HG03439 (cell line): ENCODE measurements around the gene KHK.
"Not testable (repeated sequence)": the region's sequence is repeated elsewhere in the genome, so short reads cannot be mapped to it uniquely, and the experiment has no call there.

Source experiments
- ATAC-seq: cut with Tn5 transposase; IDR thresholded peaks from one replicate; pipeline ENCODE4 v1.9.1; 2021; ENCODE audit warnings: mild to moderate bottlenecking, moderate library complexity; ENCODE audit not compliant: unreplicated experiment

Gene KHK

GRCh38 chr2:27095745-27096651, 9.4 kb downstream of the KHK start:
- no peak for ATAC-seq

- no peak for ATAC-seq
Observed at GRCh38 chr2:27096748-27097297, 10.3 kb downstream of the KHK start.

- no peak for ATAC-seq
Observed at GRCh38 chr2:27097341-27097740, 10.8 kb downstream of the KHK start.

GRCh38 chr2:27099334-27099955, 12.9 kb downstream of the KHK start:
- no peak for ATAC-seq

- ATAC-seq, result no peak
Observed at GRCh38 chr2:27100036-27100435, 13.5 kb downstream of the KHK start.

GRCh38 chr2:27102329-27102728, 15.8 kb downstream of the KHK start:
- ATAC-seq, result no peak

- no peak for ATAC-seq
Observed at GRCh38 chr2:27105981-27106380, 19.4 kb downstream of the KHK start.

- no peak for ATAC-seq
Observed at GRCh38 chr2:27108221-27108620, 21.6 kb downstream of the KHK start.

- no peak for ATAC-seq
Observed at GRCh38 chr2:27109083-27109482, 22.5 kb downstream of the KHK start.

- not testable (repeated sequence) for ATAC-seq
Observed at GRCh38 chr2:27110603-27111352, 24.2 kb downstream of the KHK start.

GRCh38 chr2:27111392-27112078, 25.0 kb downstream of the KHK start:
- ATAC-seq, result not testable (repeated sequence)

- ATAC-seq, result no peak
Observed at GRCh38 chr2:27115519-27115918, 28.9 kb downstream of the KHK start.

GRCh38 chr2:27117995-27118524, 31.5 kb downstream of the KHK start:
- ATAC-seq, result no peak

GRCh38 chr2:27118525-27119329, 32.2 kb downstream of the KHK start, which contains the start of gene CGREF1:
TSS of gene CGREF1 (minus strand) at chr2:27119128. CDS start at chr2:27104366, 14,762 bp downstream.
- ATAC-seq, result no peak

- not testable (repeated sequence) for ATAC-seq
Observed at GRCh38 chr2:27119330-27119670, 32.7 kb downstream of the KHK start.

- no peak for ATAC-seq
Observed at GRCh38 chr2:27121906-27122305, 35.3 kb downstream of the KHK start.

GRCh38 chr2:27122791-27123190, 36.2 kb downstream of the KHK start:
- no peak for ATAC-seq

GRCh38 chr2:27123302-27124150, 37.0 kb downstream of the KHK start, which contains the start of gene ABHD1:
TSS of gene ABHD1 (plus strand) at chr2:27123815. CDS start at chr2:27123949, 134 bp downstream.
- ATAC-seq, result no peak

GRCh38 chr2:27125104-27125503, 38.5 kb downstream of the KHK start:
- ATAC-seq, result no peak
